VCaP (cell line): ENCODE data around the gene NCOA1.

Experiments used
- H3K27ac ChIP-seq: fragments of 450-650 bp; 2 replicates; pipeline ENCODE4 v1.5.1; 2017
- TF ChIP-seq, protein P1 (sequence below): fragments of 450-650 bp; conservative IDR thresholded peaks from 2 replicates; pipeline ENCODE4 v1.5.1; 2017; ENCODE audit warnings: mild to moderate bottlenecking, moderate library complexity

NCOA1 gene

DNA sequence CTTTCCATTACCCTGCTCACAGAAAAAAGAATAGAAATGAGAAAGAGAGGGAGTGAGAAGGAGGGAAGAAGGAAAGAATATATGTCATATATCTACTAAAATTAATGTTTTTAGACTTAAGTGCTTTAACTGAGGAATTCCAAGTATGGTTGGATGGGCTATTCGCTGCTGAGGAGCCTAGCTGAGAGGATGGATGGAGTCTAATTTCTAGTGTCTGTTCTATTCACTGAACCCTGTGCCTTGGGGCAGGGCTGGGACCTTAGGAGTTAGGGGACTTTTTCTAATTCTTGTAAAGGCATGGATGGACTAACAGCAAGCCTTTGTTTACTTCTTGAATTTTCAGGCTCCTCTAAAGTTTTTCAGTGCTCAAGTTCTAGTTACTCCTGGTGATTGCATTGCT, 192.4 kb downstream of the NCOA1 start:
- H3K27ac ChIP-seq: no peak overlapping the region
- TF ChIP-seq, protein P1, sequence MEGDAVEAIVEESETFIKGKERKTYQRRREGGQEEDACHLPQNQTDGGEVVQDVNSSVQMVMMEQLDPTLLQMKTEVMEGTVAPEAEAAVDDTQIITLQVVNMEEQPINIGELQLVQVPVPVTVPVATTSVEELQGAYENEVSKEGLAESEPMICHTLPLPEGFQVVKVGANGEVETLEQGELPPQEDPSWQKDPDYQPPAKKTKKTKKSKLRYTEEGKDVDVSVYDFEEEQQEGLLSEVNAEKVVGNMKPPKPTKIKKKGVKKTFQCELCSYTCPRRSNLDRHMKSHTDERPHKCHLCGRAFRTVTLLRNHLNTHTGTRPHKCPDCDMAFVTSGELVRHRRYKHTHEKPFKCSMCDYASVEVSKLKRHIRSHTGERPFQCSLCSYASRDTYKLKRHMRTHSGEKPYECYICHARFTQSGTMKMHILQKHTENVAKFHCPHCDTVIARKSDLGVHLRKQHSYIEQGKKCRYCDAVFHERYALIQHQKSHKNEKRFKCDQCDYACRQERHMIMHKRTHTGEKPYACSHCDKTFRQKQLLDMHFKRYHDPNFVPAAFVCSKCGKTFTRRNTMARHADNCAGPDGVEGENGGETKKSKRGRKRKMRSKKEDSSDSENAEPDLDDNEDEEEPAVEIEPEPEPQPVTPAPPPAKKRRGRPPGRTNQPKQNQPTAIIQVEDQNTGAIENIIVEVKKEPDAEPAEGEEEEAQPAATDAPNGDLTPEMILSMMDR: no peak

DNA sequence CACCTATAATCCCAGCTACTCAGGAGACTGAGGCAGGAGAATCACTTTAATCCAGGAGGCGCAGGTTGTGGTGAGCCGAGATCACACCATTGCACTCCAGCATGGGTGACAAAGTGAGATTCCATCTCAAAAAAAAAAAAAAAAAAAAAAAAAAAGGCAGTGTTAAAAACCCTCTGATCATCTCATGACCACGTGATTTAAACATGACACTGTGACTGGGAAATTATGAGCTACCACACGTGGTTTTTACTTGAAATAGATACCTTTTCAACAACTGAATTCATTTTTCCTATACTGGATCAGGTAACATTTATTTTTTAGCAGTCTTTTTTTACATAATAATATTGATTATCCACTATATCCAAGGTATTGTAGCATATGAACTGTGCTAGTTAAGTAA, 199.5 kb downstream of the NCOA1 start:
- H3K27ac ChIP-seq: no peak overlapping the region
- TF ChIP-seq, protein P1: no peak

DNA sequence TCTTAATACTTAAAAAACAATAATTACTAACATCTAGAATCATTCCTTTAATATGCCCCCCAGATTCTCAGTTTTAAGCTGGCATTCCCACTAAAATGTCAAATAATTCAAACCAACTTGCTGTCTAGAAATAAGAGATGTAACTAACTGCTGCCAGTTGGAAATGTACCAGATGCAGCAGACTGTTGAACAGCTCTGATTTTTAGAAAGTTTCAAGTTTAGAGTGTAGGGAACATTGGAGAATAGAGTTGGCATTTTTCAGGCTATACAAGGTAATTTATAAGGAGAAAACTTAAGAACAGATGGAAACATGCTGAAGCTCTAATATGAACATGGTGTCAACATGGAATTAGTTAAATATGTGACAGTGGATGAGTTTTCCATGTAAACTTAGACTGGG, 200.8 kb downstream of the NCOA1 start:
- TF ChIP-seq, protein P1: no peak

DNA sequence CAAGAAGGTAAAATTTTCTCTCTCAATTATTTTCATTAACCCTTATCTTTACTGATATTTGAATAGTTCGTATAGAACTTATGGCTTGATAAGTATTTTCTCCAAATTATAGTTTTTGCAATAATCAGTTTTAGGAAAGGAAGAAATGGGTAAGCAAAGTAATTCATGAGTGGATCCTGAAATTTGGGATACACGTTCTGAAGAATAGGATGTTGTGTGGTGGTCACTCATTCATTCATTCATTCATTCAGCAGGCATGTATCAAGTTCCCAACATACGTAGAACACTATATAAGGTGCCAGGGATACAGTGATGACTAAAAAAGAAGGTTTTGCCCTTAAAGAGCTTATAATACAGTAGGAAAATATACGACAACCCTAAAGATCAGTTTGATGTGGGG, 206.7 kb downstream of the NCOA1 start:
- H3K27ac ChIP-seq: no peak overlapping the region
- TF ChIP-seq, protein P1: no peak

More for the DNA sequence above, 200.8 kb downstream of the NCOA1 start:
- H3K27ac ChIP-seq: no peak overlapping the region

DNA sequence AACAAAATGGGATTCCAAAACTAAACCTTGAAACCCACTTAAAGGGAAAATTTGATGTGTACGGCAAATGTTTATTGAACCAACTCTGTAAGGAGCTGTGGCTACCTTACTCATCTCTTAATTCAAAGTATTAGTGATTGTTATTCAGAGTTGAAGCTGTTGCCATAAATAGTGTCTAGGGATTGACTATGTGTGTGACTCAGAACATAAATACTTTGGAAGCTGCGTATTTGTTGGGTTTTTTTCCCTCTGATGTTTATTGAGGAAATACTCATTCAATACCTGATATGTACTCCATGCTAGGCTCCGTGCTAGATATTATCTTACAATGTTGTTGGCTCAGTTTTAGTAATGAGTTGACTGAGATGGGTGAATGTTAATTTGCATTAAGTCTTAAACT, 211.7 kb downstream of the NCOA1 start:
- TF ChIP-seq, protein P1: no peak
- no peak overlapping the region for H3K27ac ChIP-seq

DNA sequence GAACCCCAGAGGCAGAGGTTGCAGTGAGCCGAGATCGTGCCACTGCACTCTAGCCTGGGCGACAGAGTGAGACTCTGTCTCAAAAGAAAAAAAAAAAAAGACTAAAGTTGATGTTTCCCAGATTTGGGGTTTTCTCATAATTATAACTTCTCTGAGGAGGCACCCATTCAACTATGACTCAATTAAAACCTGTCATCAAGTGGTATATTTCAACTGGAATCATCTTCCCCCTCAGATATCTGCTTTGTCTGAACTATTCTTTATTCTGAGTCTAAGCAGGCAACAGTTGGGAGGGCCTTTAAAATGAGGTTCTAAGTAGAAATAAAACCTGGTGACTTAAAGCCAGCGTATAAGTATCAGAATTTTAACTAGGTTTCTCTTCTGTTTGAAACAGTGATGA, 213.6 kb downstream of the NCOA1 start:
- TF ChIP-seq, protein P1: no peak
- H3K27ac ChIP-seq: no peak overlapping the region

DNA sequence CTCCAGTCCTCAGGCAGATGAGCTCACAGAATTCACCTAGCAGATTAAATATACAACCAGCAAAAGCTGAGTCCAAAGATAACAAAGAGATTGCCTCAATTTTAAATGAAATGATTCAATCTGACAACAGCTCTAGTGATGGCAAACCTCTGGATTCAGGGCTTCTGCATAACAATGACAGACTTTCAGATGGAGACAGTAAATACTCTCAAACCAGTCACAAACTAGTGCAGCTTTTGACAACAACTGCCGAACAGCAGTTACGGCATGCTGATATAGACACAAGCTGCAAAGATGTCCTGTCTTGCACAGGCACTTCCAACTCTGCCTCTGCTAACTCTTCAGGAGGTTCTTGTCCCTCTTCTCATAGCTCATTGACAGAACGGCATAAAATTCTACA, 216.1 kb downstream of the NCOA1 start:
- TF ChIP-seq, protein P1: no peak

More for the DNA sequence above, 216.1 kb downstream of the NCOA1 start:
- H3K27ac ChIP-seq: no peak overlapping the region
